RCC 7860 (cell line): ENCODE data around the gene HOXA9.

ENCODE experiments used
- DNase-seq: peaks from one replicate; pipeline ENCODE4 v3.0.0-alpha.2; 2015; ENCODE audit warnings: low spot score
- FAIRE-seq: peaks from 2 replicates; lab custom pipeline; 2012; peaks lifted over from hg19 to GRCh38; lab: Jason Lieb, UNC

Gene HOXA9

GRCh38 chr7:27116962-27117886 is 48.1 kb downstream of the HOXA9 start:
- DNase-seq (no peak), FAIRE-seq (no peak)

GRCh38 chr7:27116031-27116961 is 49.0 kb downstream of the HOXA9 start:
- FAIRE-seq (no peak), DNase-seq (no peak)

GRCh38 chr7:27115221-27116026 is 49.9 kb downstream of the HOXA9 start:
- FAIRE-seq (peak; percentile 92), DNase-seq (peak; percentile 92)

- no peak for DNase-seq
- FAIRE-seq: no peak
These were observed 50.5 kb downstream of the HOXA9 start for GRCh38 chr7:27114881-27115220.

- FAIRE-seq (peak; percentile 71), DNase-seq (peak; percentile 82)
These were observed 51.2 kb downstream of the HOXA9 start for GRCh38 chr7:27113991-27114769.

- FAIRE-seq: peak; percentile 62
These were observed 52.1 kb downstream of the HOXA9 start for GRCh38 chr7:27112955-27113949.

More at GRCh38 chr7:27112955-27113949, 52.1 kb downstream of the HOXA9 start:
- DNase-seq: peak; percentile 86
